Body of pancreas (tissue), 4 donors: Measurements from ENCODE around the gene PRMT7. TPM values are rescaled to one million over a fixed set of nuclear protein-coding genes. Genes with fewer than 3 reads are reported as not detected.

Source experiments
- ATAC-seq: fragments of 150-250 bp; one replicate; pipeline ENCODE4 v1.9.1; 2016
- DNase-seq, 4 donors: peaks; one replicate each; pipeline ENCODE4 v3.0.0-alpha.2; 2019
- H3K27ac ChIP-seq, 4 donors: fragments of 200-600 bp; sonication (generic); 1 replicate in 3 of 4; 2 replicates in 1 of 4; pipeline versions ENCODE4 v1.5.1 to v1.6.1; 2016 to 2019; ENCODE audit warnings: mild to moderate bottlenecking in 1 of 4, mixed read lengths in 1 of 4, moderate library complexity in 1 of 4
- H3K27me3 ChIP-seq, 2 donors: fragments of 200-600 bp; sonication (generic); one replicate each; pipeline ENCODE4 v1.6.0; 2016; ENCODE audit warnings: mild to moderate bottlenecking in 1 of 2
- H3K36me3 ChIP-seq, 2 donors: fragments of 200-600 bp; sonication (generic); replicated peaks in 1 of 2; 2 replicates each; pipeline ENCODE4 v1.5.1; 2016; ENCODE audit warnings: low read depth in 2 of 2; ENCODE audit not compliant: insufficient read depth in 1 of 2
- H3K4me1 ChIP-seq: fragments of 200-600 bp; sonication (generic); one replicate; pipeline ENCODE4 v1.6.0; 2016
- H3K4me3 ChIP-seq, 2 donors: fragments of 200-600 bp; sonication (generic); 1 replicate in 1 of 2; 2 replicates in 1 of 2; pipeline ENCODE4 v1.5.1; 2016 to 2019
- H3K9me3 ChIP-seq, 3 donors: fragments of 200-600 bp; sonication (generic); 1 replicate in 2 of 3; 2 replicates in 1 of 3; pipeline ENCODE4 v1.5.1; 2016
- CTCF ChIP-seq, 7 experiments: fragments of 450-650 bp in 4 of 7; fragments of 200-600 bp in 3 of 7; sonication (generic) in 3 of 7; IDR thresholded peaks; one replicate each; pipeline ENCODE4 v1.5.1; 2016 to 2019; ENCODE audit warnings: antibody characterized with exemption in 7 of 7
- POLR2A ChIP-seq, 3 donors: fragments of 450-650 bp; IDR thresholded peaks; one replicate each; pipeline ENCODE4 v1.6.1; 2016; ENCODE audit warnings: antibody characterized with exemption in 3 of 3, mild to moderate bottlenecking in 2 of 3
- WGBS, 2 donors: methylation state at CpG; one replicate each; pipeline ENCODE4 v1.1.5; 2017; 5-methylcytosine and 5-hydroxymethylcytosine counted together
- intact Hi-C: fragments of 100-400 bp; cut with DNase I; formaldehyde crosslinking; loops from one replicate; pipeline ENCODE4 v1.15.1; 2023
- total RNA-seq, 2 donors: library from RNA; depleted of rRNA; stranded (reverse); fragments of >200 nt; gene quantifications; one replicate each; pipeline ENCODE4 v1.1.0, GENCODE V29; 2016

Gene PRMT7
- total RNA-seq, 2 donors from 2014 or later, result 27.4 to 35.8 TPM

- intact Hi-C loops, result no loop called here
- no peak overlapping the region for H3K27ac ChIP-seq
- no peaks in the 10 kb centered on the region for H3K9me3 ChIP-seq
- H3K4me1 ChIP-seq, result peaks cover 15% of the 10 kb centered on the region
- H3K36me3 ChIP-seq, result peaks cover 0 to 33% of the 10 kb centered on the region in 2 donors
- no peaks in the 10 kb centered on the region for H3K27me3 ChIP-seq
- TF ChIP-seq CTCF (IDR thresholded peaks at IDR 0.05), result no peak
- TF ChIP-seq POLR2A (IDR thresholded peaks at IDR 0.05), result no peak
- ATAC-seq (no peak), DNase-seq (no peak)
- WGBS, 2 donors, result 71 to 75% methylated on average over 11 of the region's 11 CpGs
- no peak overlapping the region for H3K4me3 ChIP-seq
Measured at GRCh38 chr16:68299571-68300453, 11.0 kb upstream of the PRMT7 start.

GRCh38 chr16:68300734-68301459 is 9.9 kb upstream of the PRMT7 start:
- Histone ChIP-seq H3K27ac (no peak overlapping the region), H3K27me3 (no peaks in the 10 kb centered on the region), H3K36me3 (peaks cover 0 to 33% of the 10 kb centered on the region in 2 donors), H3K9me3 (no peaks in the 10 kb centered on the region), H3K4me3 (no peak overlapping the region), H3K4me1 (peaks cover 15% of the 10 kb centered on the region)
- intact Hi-C loops, result no loop called here
- TF ChIP-seq CTCF (IDR thresholded peaks at IDR 0.05) (no peak), POLR2A (IDR thresholded peaks at IDR 0.05) (no peak)
- ATAC-seq (no peak), DNase-seq (no peak)
- 76 to 78% methylated on average over 7 of the region's 7 CpGs for WGBS, 2 donors

DNA sequence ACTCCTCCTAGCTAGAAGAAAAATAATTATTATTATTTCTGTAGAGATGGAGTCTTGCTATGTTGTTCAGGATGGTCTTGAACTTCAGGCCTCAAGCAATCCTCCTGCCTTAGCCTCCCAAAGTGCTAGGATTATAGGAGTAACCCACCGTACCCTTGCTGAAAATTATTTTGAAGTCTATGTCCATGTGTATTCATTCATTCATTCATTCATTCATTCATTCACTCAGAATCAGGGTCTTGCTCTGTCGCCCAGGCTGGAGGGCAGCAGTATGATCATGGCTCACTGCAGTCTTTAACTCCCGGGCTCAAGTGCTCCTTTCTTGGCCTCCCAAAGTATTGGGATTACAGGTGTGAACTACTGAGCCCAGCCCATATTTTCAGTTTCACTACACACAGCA is 4.2 kb upstream of the PRMT7 start:
- H3K27me3 ChIP-seq, result no peaks in the 10 kb centered on the region
- DNase-seq (no peak), ATAC-seq (no peak)
- 93 to 98% methylated on average over 3 of the region's 3 CpGs for WGBS, 2 donors
- H3K4me3 ChIP-seq, result no peak overlapping the region
- peaks cover 0 to 20% of the 10 kb centered on the region in 2 donors for H3K36me3 ChIP-seq
- peaks cover 21% of the 10 kb centered on the region for H3K4me1 ChIP-seq
- intact Hi-C loops, result no loop called here
- TF ChIP-seq CTCF (IDR thresholded peaks at IDR 0.05) (no peak), POLR2A (IDR thresholded peaks at IDR 0.05) (no peak)
- no peaks in the 10 kb centered on the region for H3K9me3 ChIP-seq
- H3K27ac ChIP-seq, result no peak overlapping the region

DNA sequence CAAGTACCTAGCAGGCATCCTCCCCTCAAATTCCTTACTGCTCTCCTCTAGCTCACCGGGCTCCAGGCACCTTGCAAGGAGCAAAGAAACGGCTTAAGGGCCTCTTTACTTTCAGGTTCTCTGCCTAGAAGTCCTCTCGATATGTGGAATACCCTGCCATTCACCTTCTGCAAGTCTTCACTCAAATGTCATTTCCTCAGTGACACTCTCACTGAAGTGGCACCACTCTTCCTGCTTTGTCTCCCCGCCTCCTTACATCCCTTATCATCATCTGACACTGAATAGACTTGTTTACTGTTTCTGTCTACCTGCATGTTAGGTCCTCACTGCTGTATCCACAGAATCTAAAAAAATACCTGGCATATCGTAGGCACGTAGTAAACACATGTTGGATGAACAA is 1.0 kb upstream of the PRMT7 start:
- DNase-seq (no peak), ATAC-seq (no peak)
- intact Hi-C loops, result no loop called here
- Histone ChIP-seq H3K36me3 (peaks cover 0 to 3% of the 10 kb centered on the region in 2 donors), H3K27ac (no peak overlapping the region), H3K9me3 (no peaks in the 10 kb centered on the region), H3K27me3 (no peaks in the 10 kb centered on the region), H3K4me3 (peak overlapping the region; percentile 46 to 84), H3K4me1 (peaks cover 24% of the 10 kb centered on the region)
- 30 to 32% methylated on average over 6 of the region's 6 CpGs for WGBS, 2 donors
- no peak for TF ChIP-seq POLR2A (IDR thresholded peaks at IDR 0.05)
- TF ChIP-seq CTCF (IDR thresholded peaks at IDR 0.05), result no peak
